Measurements from ENCODE around the gene MED10. TPM values are rescaled to one million over a fixed set of nuclear protein-coding genes. Genes with fewer than 3 reads are reported as not detected.

The MED10 gene
- total RNA-seq, 1 donor from 2014 or later, result 40.8 TPM

GRCh38 chr5:6326776-6327175, 51.6 kb downstream of the MED10 start:
- DNase-seq (ENCODE audit: low spot score) (no peak), ATAC-seq (no peak)
- intact Hi-C loops (cut with DNase I), result no loop called here

GRCh38 chr5:6322163-6322713, 56.1 kb downstream of the MED10 start:
- no peak for DNase-seq (ENCODE audit: low spot score)
- intact Hi-C loops (cut with DNase I), result no loop called here
- ATAC-seq, result no peak

Other genes with a start within 250 kb of the MED10 start
- gene UBE2QL1, start 70.3 kb upstream of the MED10 start, total RNA-seq, result 0.94 TPM